Stimulated activated CD4-positive, alpha-beta T cell treated with anti-CD3 and anti-CD28 coated beads, Interleukin-12 subunit alpha, Interleukin-12 subunit beta, amount 100 ng/mL, for 24 hours (primary cell): Measurements from ENCODE around the gene GMFB.

Source experiments
- DNase-seq, 2 experiments: peaks; one replicate each; pipeline ENCODE4 v3.0.0-alpha.2; 2020; ENCODE audit warnings: low read depth in 2 of 2

GMFB gene

GRCh38 chr14:54425537-54426274 is 63.1 kb downstream of the GMFB start:
- no peak for DNase-seq

- no peak for DNase-seq
Measured at GRCh38 chr14:54425068-54425467, 63.7 kb downstream of the GMFB start.
